ENCODE data around the gene MRPS31.
"Not testable (repeated sequence)": the region's sequence is repeated elsewhere in the genome, so short reads cannot be mapped to it uniquely, and the experiment has no call there.

MRPS31 gene

GRCh38 chr13:40789275-40790153, 18.5 kb upstream of the MRPS31 start, which contains the start of gene SLC25A15:
SLC25A15 (plus strand) TSS chr13:40789611; CDS start chr13:40793227, 3,616 bp downstream.
- H3K4me3 ChIP-seq (ENCODE audit: control insufficient read depth in 1 of 7, extremely low read depth in 1 of 7, insufficient read depth in 4 of 7, low read depth in 2 of 7, low read length in 6 of 7), result peak within 1 kb of the TSS; percentile 53 to 85 (median 73)
- peak within 1 kb of the TSS; percentile 68 to 81 for H3K27ac ChIP-seq (ENCODE audit: insufficient read depth in 1 of 2, low read depth in 1 of 2, low read length in 2 of 2, poor library complexity in 1 of 2, severe bottlenecking in 2 of 2)
- no peaks in the 10 kb centered on the region for H3K27me3 ChIP-seq (replicated peaks in 2 of 5; ENCODE audit: control insufficient read depth in 4 of 5, insufficient read depth in 5 of 5, low read length in 4 of 5)
- peaks cover 0 to 16% (median 8%) of the 10 kb centered on the region in 4 experiments for H3K4me1 ChIP-seq (ENCODE audit: control extremely low read depth in 1 of 4, control insufficient read depth in 4 of 4, insufficient read depth in 4 of 4, low read length in 3 of 4)
- H3K9me3 ChIP-seq (ENCODE audit: control extremely low read depth in 1 of 5, control insufficient read depth in 4 of 5, insufficient read depth in 2 of 5, low read depth in 1 of 5, low read length in 4 of 5), result no peaks in the 10 kb centered on the region
- H3K36me3 ChIP-seq (ENCODE audit: control insufficient read depth in 4 of 4, insufficient read depth in 4 of 4, low read length in 3 of 4), result peaks cover 3 to 6% (median 5%) of the 10 kb centered on the region in 4 experiments
- under 1% methylated on average over 89 of the region's 101 CpGs for WGBS (ENCODE audit: insufficient coverage)
- peak; percentile 82 to 89 (median 86) for DNase-seq
- ChIA-PET CTCF (interaction anchor here (0.7 to 5.7 kb wide), 7 partner anchors 9 to 197 kb away, joined by 3 to 48 read pairs (median 6); no protein-coding TSS in a partner anchor), POLR2A (interaction anchor here (0.6 to 1.4 kb wide), 2 partner anchors 25 to 306 kb away, joined by 3 to 5 read pairs; no protein-coding TSS in a partner anchor)

GRCh38 chr13:40788540-40789274, 17.7 kb upstream of the MRPS31 start:
- H3K27ac ChIP-seq (ENCODE audit: insufficient read depth in 1 of 2, low read depth in 1 of 2, low read length in 2 of 2, poor library complexity in 1 of 2, severe bottlenecking in 2 of 2), result peak overlapping the region; percentile 68 to 81
- not testable (repeated sequence) for H3K9me3 ChIP-seq (ENCODE audit: control extremely low read depth in 1 of 5, control insufficient read depth in 4 of 5, insufficient read depth in 2 of 5, low read depth in 1 of 5, low read length in 4 of 5); H3K27me3 ChIP-seq (replicated peaks in 2 of 5; ENCODE audit: control insufficient read depth in 4 of 5, insufficient read depth in 5 of 5, low read length in 4 of 5); H3K36me3 ChIP-seq (ENCODE audit: control insufficient read depth in 4 of 4, insufficient read depth in 4 of 4, low read length in 3 of 4)
- CTCF ChIA-PET, result interaction anchor here (0.7 to 5.7 kb wide), 8 partner anchors 10 to 198 kb away, joined by 3 to 48 read pairs (median 6); no protein-coding TSS in a partner anchor
- DNase-seq, result peak in 1 of 3 donors; percentile 25
- POLR2A ChIA-PET, result interaction anchor here (0.6 to 1.4 kb wide), 4 partner anchors 26 to 307 kb away, joined by 3 to 5 read pairs (median 3); no protein-coding TSS in a partner anchor
- peaks cover 0 to 16% (median 8%) of the 10 kb centered on the region in 4 experiments for H3K4me1 ChIP-seq (ENCODE audit: control extremely low read depth in 1 of 4, control insufficient read depth in 4 of 4, insufficient read depth in 4 of 4, low read length in 3 of 4)
- WGBS (ENCODE audit: insufficient coverage), result 68% methylated on average over 11 of the region's 18 CpGs
- peak overlapping the region; percentile 53 to 85 (median 73) for H3K4me3 ChIP-seq (ENCODE audit: control insufficient read depth in 1 of 7, extremely low read depth in 1 of 7, insufficient read depth in 4 of 7, low read depth in 2 of 7, low read length in 6 of 7)

GRCh38 chr13:40787062-40787461, 16.1 kb upstream of the MRPS31 start:
- H3K9me3 ChIP-seq (ENCODE audit: control extremely low read depth in 1 of 5, control insufficient read depth in 4 of 5, insufficient read depth in 2 of 5, low read depth in 1 of 5, low read length in 4 of 5), result no peaks in the 10 kb centered on the region
- H3K36me3 ChIP-seq (ENCODE audit: control insufficient read depth in 4 of 4, insufficient read depth in 4 of 4, low read length in 3 of 4), result no peaks in the 10 kb centered on the region
- H3K27me3 ChIP-seq (replicated peaks in 2 of 5; ENCODE audit: control insufficient read depth in 4 of 5, insufficient read depth in 5 of 5, low read length in 4 of 5), result no peaks in the 10 kb centered on the region
- H3K4me1 ChIP-seq (ENCODE audit: control extremely low read depth in 1 of 4, control insufficient read depth in 4 of 4, insufficient read depth in 4 of 4, low read length in 3 of 4), result peaks cover 0 to 16% (median 8%) of the 10 kb centered on the region in 4 experiments
- WGBS (ENCODE audit: insufficient coverage), result 94% methylated on average over 3 of the region's 5 CpGs
- H3K4me3 ChIP-seq (ENCODE audit: control insufficient read depth in 1 of 7, extremely low read depth in 1 of 7, insufficient read depth in 4 of 7, low read depth in 2 of 7, low read length in 6 of 7), result no peak overlapping the region
- CTCF ChIA-PET, result interaction anchor here (1.1 to 5.7 kb wide), 4 partner anchors 9 to 135 kb away, joined by 3 to 48 read pairs (median 4); partner anchors contain the start of gene MRPS31
- DNase-seq, result peak in 1 of 3 donors; percentile 11
- POLR2A ChIA-PET, result no interaction called here
- no peak overlapping the region for H3K27ac ChIP-seq (ENCODE audit: insufficient read depth in 1 of 2, low read depth in 1 of 2, low read length in 2 of 2, poor library complexity in 1 of 2, severe bottlenecking in 2 of 2)

- Histone ChIP-seq H3K4me1 (ENCODE audit: control extremely low read depth in 1 of 4, control insufficient read depth in 4 of 4, insufficient read depth in 4 of 4, low read length in 3 of 4) (peaks cover 0 to 16% (median 8%) of the 10 kb centered on the region in 4 experiments), H3K27me3 (replicated peaks in 2 of 5; ENCODE audit: control insufficient read depth in 4 of 5, insufficient read depth in 5 of 5, low read length in 4 of 5) (no peaks in the 10 kb centered on the region), H3K36me3 (ENCODE audit: control insufficient read depth in 4 of 4, insufficient read depth in 4 of 4, low read length in 3 of 4) (no peaks in the 10 kb centered on the region), H3K9me3 (ENCODE audit: control extremely low read depth in 1 of 5, control insufficient read depth in 4 of 5, insufficient read depth in 2 of 5, low read depth in 1 of 5, low read length in 4 of 5) (no peaks in the 10 kb centered on the region), H3K4me3 (ENCODE audit: control insufficient read depth in 1 of 7, extremely low read depth in 1 of 7, insufficient read depth in 4 of 7, low read depth in 2 of 7, low read length in 6 of 7) (no peak overlapping the region), H3K27ac (ENCODE audit: insufficient read depth in 1 of 2, low read depth in 1 of 2, low read length in 2 of 2, poor library complexity in 1 of 2, severe bottlenecking in 2 of 2) (no peak overlapping the region)
- POLR2A ChIA-PET, result no interaction called here
- CTCF ChIA-PET, result interaction anchor here (1.1 to 5.7 kb wide), 4 partner anchors 9 to 135 kb away, joined by 3 to 48 read pairs (median 4); partner anchors contain the start of gene MRPS31
- 87% methylated on average over 2 of the region's 4 CpGs for WGBS (ENCODE audit: insufficient coverage)
- no peak for DNase-seq
Measured at GRCh38 chr13:40786568-40786996, 15.6 kb upstream of the MRPS31 start.

- H3K27me3 ChIP-seq (replicated peaks in 2 of 5; ENCODE audit: control insufficient read depth in 4 of 5, insufficient read depth in 5 of 5, low read length in 4 of 5), result no peaks in the 10 kb centered on the region
- no peaks in the 10 kb centered on the region for H3K9me3 ChIP-seq (ENCODE audit: control extremely low read depth in 1 of 5, control insufficient read depth in 4 of 5, insufficient read depth in 2 of 5, low read depth in 1 of 5, low read length in 4 of 5)
- peaks cover 0 to 8% (median 5%) of the 10 kb centered on the region in 4 experiments for H3K4me1 ChIP-seq (ENCODE audit: control extremely low read depth in 1 of 4, control insufficient read depth in 4 of 4, insufficient read depth in 4 of 4, low read length in 3 of 4)
- WGBS (ENCODE audit: insufficient coverage), result 100% methylated on average over 4 of the region's 4 CpGs
- no peak overlapping the region for H3K27ac ChIP-seq (ENCODE audit: insufficient read depth in 1 of 2, low read depth in 1 of 2, low read length in 2 of 2, poor library complexity in 1 of 2, severe bottlenecking in 2 of 2)
- no peak for DNase-seq
- H3K36me3 ChIP-seq (ENCODE audit: control insufficient read depth in 4 of 4, insufficient read depth in 4 of 4, low read length in 3 of 4), result no peaks in the 10 kb centered on the region
- H3K4me3 ChIP-seq (ENCODE audit: control insufficient read depth in 1 of 7, extremely low read depth in 1 of 7, insufficient read depth in 4 of 7, low read depth in 2 of 7, low read length in 6 of 7), result no peak overlapping the region
- ChIA-PET POLR2A (no interaction called here), CTCF (interaction anchor here (0.7 to 1.8 kb wide), 2 partner anchors 9 to 188 kb away, joined by 3 to 5 read pairs; no protein-coding TSS in a partner anchor)
Measured at GRCh38 chr13:40784540-40784939, 13.6 kb upstream of the MRPS31 start.

- POLR2A ChIA-PET; H3K9me3 ChIP-seq (ENCODE audit: control extremely low read depth in 1 of 5, control insufficient read depth in 4 of 5, insufficient read depth in 2 of 5, low read depth in 1 of 5, low read length in 4 of 5); H3K4me3 ChIP-seq (ENCODE audit: control insufficient read depth in 1 of 7, extremely low read depth in 1 of 7, insufficient read depth in 4 of 7, low read depth in 2 of 7, low read length in 6 of 7); H3K4me1 ChIP-seq (ENCODE audit: control extremely low read depth in 1 of 4, control insufficient read depth in 4 of 4, insufficient read depth in 4 of 4, low read length in 3 of 4); H3K27me3 ChIP-seq (replicated peaks in 2 of 5; ENCODE audit: control insufficient read depth in 4 of 5, insufficient read depth in 5 of 5, low read length in 4 of 5); H3K36me3 ChIP-seq (ENCODE audit: control insufficient read depth in 4 of 4, insufficient read depth in 4 of 4, low read length in 3 of 4); DNase-seq; H3K27ac ChIP-seq (ENCODE audit: insufficient read depth in 1 of 2, low read depth in 1 of 2, low read length in 2 of 2, poor library complexity in 1 of 2, severe bottlenecking in 2 of 2): not testable (repeated sequence)
- CTCF ChIA-PET, result interaction anchor here (1.2 to 1.7 kb wide), 3 partner anchors 137 to 1097 kb away, joined by 3 to 5 read pairs (median 3); no protein-coding TSS in a partner anchor
- no CpG with 5 or more reads among the region's 1 CpG for WGBS (ENCODE audit: insufficient coverage)
Measured at GRCh38 chr13:40782971-40783370, 12.0 kb upstream of the MRPS31 start.
